HG02870 (cell line): Measurements from ENCODE around the gene KCTD2.
"Not testable (repeated sequence)": the region's sequence is repeated elsewhere in the genome, so short reads cannot be mapped to it uniquely, and the experiment has no call there.

Experiments used
- ATAC-seq: cut with Tn5 transposase; IDR thresholded peaks from one replicate; pipeline ENCODE4 v1.9.1; 2021; ENCODE audit warnings: mild to moderate bottlenecking, moderate library complexity; ENCODE audit not compliant: unreplicated experiment

The KCTD2 gene, protein sequence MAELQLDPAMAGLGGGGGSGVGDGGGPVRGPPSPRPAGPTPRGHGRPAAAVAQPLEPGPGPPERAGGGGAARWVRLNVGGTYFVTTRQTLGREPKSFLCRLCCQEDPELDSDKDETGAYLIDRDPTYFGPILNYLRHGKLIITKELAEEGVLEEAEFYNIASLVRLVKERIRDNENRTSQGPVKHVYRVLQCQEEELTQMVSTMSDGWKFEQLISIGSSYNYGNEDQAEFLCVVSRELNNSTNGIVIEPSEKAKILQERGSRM

DNA sequence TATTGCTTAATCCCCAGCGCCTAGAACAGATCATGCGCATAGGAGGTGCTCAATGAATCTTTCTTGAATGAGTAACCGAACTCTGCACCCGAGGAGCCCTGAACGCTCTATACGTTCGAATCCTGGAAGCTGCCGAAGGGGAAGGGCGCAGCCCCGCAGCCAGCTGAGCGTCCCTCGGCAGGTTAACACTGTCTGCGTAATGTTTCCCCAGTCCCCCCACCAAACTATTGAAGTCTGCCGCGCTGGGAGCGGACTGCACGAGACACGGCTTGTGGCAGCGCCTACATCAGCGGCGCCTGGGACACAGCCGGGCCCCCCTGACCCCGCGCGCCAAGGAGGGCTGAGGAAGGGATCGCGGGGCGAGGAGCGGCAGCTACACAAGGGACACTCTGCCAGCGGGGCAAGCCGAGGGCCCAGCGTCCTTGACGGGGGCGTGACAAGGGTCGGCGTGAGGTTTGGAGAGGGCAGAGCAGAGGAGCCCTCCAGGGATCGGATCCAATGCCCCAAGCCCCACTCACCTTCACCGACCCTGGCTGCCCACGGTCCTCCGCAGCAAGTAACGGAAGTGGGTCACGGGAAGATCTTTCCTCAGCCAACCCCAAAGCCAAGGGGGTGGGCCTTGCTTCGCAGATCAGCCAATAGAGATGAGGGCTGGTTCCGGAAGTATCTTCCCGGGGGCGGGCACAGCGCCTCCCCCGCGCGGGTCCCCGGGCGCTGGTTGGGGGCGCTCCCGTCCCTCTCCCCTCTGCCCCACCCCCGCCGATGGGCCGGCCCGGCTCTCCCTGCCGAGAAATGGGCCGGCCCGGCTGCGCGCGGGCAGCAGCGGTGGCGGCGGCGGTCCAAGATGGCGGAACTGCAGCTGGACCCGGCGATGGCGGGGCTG, at the start of gene KCTD2, which contains the start of gene ATP5PD:
Gene KCTD2 (plus strand): TSS at position 819 of the 883 bp plus-strand sequence. CDS start 26 bp downstream, at position 845.
Gene ATP5PD (minus strand): TSS at position 563 of the 883 bp plus-strand sequence. CDS start 4,319 bp downstream, outside the sequence.
- ATAC-seq: peak; percentile 95

GRCh38 chr17:74998783-74999182, 48.2 kb upstream of the KCTD2 start:
- no peak for ATAC-seq

DNA sequence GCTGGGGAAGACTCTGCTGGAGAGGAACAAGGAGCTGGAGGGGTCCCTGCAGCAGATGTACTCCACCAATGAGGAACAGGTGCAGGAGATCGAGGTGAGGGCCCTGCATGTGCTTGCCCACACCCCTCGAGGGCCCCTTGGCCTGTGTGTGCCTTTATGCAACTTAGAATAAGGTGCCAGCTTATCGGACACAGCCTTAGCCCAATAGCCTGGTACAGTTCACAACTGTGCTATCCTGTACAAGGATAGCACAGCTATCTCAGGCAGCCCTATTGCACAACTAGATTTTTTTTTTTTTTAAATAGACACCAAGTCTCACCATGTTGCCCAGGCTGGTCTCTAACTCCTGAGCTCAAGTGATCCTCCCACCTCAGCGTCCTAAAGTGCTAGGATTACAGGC, 47.5 kb upstream of the KCTD2 start:
- no peak for ATAC-seq

DNA sequence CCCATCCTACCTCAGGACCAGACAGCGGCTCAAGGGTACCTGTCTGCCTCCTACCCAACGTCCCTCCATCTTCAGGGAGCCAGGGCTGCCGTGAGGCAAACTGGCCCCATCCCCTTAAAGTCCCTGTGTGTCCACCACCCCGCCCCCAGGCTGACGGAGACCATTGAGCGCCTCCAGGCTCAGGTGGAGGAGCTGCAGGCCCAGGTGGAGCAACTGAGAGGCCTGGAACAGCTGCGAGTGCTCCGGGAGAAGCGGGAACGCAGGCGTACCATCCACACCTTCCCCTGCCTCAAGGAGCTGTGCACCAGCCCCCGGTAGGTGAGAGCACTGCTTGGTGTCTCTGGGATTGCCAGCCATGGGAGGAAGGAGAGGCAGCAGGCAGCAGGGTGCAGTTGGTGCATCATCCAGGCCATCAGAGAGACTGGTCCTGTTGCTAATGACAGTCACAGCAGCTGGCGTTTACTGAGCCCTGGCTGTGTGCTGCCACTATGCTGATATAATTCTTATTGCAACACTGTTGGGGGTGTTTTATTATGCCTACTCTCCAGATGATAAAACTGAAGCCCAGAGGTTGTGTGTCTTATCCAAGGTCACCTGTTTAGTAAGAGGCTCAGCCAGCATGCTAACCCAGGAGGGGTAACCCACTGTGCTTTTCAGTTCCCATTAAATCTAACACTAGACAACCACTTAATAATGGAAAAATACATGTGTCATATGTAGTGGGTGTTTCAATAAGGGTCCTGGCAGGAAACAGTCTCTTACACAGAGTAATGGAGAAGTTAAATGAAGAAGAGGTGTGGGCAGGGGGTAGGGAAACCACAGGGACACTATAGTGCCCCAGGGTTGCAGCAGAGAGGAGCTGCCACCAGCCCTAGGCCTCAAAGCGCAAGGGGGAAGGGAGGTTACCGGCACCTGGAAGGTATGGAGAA, 44.8 kb upstream of the KCTD2 start:
- ATAC-seq: no peak

- ATAC-seq: no peak
Observed at GRCh38 chr17:75003070-75003956, 43.7 kb upstream of the KCTD2 start.

DNA sequence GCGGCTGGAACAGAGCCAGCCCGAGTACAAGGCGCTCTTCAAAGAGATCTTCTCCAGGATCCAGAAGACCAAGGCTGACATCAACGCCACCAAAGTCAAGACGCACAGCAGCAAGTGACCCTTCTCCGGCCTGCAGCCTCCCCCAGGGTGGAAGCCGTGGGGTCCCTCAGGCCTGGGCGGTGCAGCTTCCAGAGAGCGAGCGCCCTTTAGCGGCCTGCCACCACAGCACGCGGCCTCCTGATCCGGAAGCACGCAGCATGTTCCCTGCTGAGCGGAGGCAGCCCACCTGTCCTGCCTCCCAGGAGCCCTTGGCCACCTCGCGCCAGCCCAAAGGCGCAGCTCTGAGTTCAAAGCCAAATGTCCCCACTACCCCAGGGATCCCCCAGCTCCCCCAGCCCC, 43.1 kb upstream of the KCTD2 start:
- no peak for ATAC-seq

GRCh38 chr17:75004371-75004770, 42.7 kb upstream of the KCTD2 start:
- ATAC-seq: no peak

GRCh38 chr17:75005291-75005690, 41.7 kb upstream of the KCTD2 start:
- no peak for ATAC-seq

GRCh38 chr17:75006084-75006483, 40.9 kb upstream of the KCTD2 start:
- ATAC-seq: not testable (repeated sequence)

GRCh38 chr17:75006653-75007052, 40.4 kb upstream of the KCTD2 start:
- no peak for ATAC-seq

DNA sequence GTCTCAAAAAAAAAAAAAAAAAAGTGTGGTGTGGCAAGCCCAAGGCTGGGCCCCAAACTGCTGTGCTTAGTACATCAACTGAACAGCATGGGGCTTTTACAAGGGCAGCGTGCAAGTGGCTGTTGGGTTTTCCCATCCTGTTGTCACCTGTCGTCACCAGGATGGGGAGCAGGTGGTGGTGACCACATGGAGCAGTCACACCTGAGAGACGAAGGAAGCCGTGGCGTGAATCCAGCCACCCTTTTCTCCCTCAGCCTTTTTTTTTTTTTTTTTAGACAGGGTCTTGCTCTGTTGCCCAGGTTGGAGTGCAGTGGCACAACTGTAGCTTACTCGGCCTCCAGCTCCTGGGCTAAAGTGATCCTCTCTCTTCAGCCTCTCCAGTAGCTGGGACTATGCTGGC, 38.7 kb upstream of the KCTD2 start:
- no peak for ATAC-seq

- ATAC-seq: no peak
Observed at GRCh38 chr17:75009139-75009724, 37.8 kb upstream of the KCTD2 start.

- ATAC-seq: no peak
Observed at GRCh38 chr17:75010683-75011400, 36.2 kb upstream of the KCTD2 start.

- no peak for ATAC-seq
Observed at GRCh38 chr17:75011401-75012095, 35.5 kb upstream of the KCTD2 start.

DNA sequence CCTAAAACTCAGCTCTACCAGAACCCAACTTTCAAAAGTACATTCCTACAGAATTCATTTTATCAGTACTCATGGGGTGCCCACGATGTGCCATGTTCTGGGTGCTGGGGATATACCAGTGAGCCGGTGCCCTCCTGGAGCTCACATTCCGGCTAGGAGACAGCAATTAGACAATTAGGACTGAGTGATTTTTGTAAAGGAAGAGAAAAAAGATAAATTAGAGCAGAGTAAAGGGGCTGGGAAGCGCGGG, 35.0 kb upstream of the KCTD2 start:
- ATAC-seq: no peak

DNA sequence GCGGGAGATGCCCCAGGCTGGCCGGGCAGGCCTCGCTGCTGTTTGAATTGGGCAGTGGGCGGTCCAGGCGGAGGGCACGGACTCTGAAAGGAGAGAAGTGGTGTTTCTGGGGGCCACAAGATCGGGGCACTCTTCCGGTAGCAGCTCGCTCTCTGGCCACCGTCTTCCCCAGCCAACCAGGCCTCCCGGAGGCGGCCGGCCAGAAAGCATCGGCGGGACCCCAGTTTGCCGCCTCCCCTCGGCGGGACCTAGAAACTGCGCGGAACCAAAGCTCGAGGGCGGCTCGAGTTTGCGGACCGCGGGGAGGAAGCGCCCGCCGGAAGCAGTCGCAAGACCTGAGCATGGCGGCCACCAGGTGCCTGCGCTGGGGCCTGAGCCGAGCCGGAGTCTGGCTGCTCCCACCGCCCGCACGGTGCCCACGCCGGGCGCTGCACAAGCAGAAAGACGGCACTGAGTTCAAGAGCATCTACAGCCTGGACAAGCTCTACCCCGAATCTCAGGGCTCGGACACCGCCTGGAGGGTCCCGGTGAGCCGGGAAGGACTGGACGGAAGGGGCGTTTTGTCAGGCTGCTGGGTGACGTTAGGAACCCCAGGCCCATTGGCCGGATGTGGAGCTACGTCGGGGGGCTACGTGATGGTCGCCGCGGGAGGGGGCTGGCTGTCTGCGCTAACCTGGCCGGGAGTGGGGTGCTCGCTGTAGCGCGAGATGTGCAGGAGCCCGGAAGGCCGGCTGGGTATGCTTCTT, 34.5 kb upstream of the KCTD2 start, which contains the start of gene MRPL58:
Gene MRPL58 (plus strand): TSS at position 325 of the 746 bp plus-strand sequence. CDS start 17 bp downstream, at position 342.
- ATAC-seq: peak; percentile 73

GRCh38 chr17:75013092-75013559, 33.9 kb upstream of the KCTD2 start:
- no peak for ATAC-seq

DNA sequence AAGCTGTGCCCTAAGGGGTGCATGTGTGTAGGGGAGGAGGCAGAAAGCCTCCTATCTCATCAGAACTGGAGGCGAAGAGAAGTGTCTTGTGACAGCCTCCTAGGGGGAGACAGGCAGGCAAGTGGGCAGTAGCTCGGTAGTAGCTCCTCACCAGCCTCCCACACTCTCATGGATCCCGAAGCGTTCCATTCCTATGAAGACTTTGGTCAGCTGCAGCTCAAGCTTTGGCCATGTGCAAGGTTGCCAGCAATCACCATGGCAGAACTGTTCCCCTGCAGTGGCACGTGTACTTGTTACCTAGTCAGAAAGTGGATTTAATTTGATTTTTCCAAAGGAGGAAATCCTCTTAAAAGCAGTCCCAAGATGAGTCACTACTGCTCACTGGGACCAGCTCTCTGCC, 27.9 kb upstream of the KCTD2 start:
- ATAC-seq: no peak
